ENCODE results near the gene LMO3. TPM values are rescaled to one million over a fixed set of nuclear protein-coding genes. Genes with fewer than 3 reads are reported as not detected.
"Not testable (repeated sequence)": the region's sequence is repeated elsewhere in the genome, so short reads cannot be mapped to it uniquely, and the experiment has no call there.

The LMO3 gene
- total and polyA plus RNA-seq, 2 experiments from 2014 or later = 7.9 to 15.1 TPM

DNA sequence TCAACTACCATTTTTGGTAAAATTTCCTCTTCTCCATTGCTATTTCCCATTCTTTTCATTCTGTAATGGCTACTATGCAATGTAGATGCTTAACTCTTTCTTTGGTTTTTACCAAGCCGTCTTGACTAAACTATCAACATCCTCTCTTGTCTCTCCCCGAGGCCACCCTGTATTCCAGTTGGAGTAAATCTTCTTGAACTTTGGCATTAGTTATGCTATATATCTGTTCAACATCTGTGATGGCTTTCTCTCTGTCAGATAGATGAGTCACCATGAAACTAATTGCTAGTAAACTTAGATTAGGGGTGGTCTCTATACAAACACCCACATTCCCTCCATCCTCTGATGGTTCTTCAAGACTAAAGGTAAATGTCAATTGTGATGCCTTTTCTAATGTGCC is 63.4 kb downstream of the LMO3 start:
- Mint-ChIP-seq H3K4me3 (no peak overlapping the region), H3K9me3 (peaks cover 9% of the 10 kb centered on the region), H3K36me3 (ENCODE audit: low read depth) (peaks cover 9% of the 10 kb centered on the region), H3K4me1 (no peaks in the 10 kb centered on the region), H3K27me3 (ENCODE audit: insufficient read depth, low read depth, poor library complexity) (no peaks in the 10 kb centered on the region), H3K27ac (no peak overlapping the region)
- no peak for DNase-seq (ENCODE audit: low spot score)
- Histone ChIP-seq H3K27ac (ENCODE audit: low read depth) (no peak overlapping the region), H3F3A (replicated peaks; ENCODE audit: low read depth) (no peaks in the 10 kb centered on the region), H3K36me3 (ENCODE audit: insufficient read depth) (no peaks in the 10 kb centered on the region), H4K20me1 (replicated peaks; ENCODE audit: insufficient read depth) (no peaks in the 10 kb centered on the region), H3K27me3 (ENCODE audit: insufficient read depth) (no peaks in the 10 kb centered on the region), H3K9me2 (ENCODE audit: insufficient read depth) (no peaks in the 10 kb centered on the region), H3K4me2 (no peak overlapping the region), H3K4me3 (no peak overlapping the region), H3K4me1 (ENCODE audit: insufficient read depth) (no peaks in the 10 kb centered on the region), H2AFZ (no peak overlapping the region), H3K79me2 (replicated peaks; ENCODE audit: insufficient read depth) (no peaks in the 10 kb centered on the region)
- no peak for TF ChIP-seq NANOG (IDR thresholded peaks at IDR 0.05; ENCODE audit: borderline replicate concordance)
- TF ChIP-seq EZH2phosphoT487 (IDR thresholded peaks at IDR 0.05; ENCODE audit: unreplicated experiment) = no peak
- TF ChIP-seq ZNF114 (CRISPR knock-in tag; IDR thresholded peaks at IDR 0.05) = no peak
- TF ChIP-seq CREB1 (CRISPR knock-in tag; IDR thresholded peaks at IDR 0.05; ENCODE audit: low read depth) = no peak
- TF ChIP-seq, protein P1, sequence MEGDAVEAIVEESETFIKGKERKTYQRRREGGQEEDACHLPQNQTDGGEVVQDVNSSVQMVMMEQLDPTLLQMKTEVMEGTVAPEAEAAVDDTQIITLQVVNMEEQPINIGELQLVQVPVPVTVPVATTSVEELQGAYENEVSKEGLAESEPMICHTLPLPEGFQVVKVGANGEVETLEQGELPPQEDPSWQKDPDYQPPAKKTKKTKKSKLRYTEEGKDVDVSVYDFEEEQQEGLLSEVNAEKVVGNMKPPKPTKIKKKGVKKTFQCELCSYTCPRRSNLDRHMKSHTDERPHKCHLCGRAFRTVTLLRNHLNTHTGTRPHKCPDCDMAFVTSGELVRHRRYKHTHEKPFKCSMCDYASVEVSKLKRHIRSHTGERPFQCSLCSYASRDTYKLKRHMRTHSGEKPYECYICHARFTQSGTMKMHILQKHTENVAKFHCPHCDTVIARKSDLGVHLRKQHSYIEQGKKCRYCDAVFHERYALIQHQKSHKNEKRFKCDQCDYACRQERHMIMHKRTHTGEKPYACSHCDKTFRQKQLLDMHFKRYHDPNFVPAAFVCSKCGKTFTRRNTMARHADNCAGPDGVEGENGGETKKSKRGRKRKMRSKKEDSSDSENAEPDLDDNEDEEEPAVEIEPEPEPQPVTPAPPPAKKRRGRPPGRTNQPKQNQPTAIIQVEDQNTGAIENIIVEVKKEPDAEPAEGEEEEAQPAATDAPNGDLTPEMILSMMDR (conservative IDR thresholded peaks at IDR 0.05; ENCODE audit: low read depth in 2 of 2) = no peak
- ATAC-seq = no peak

DNA sequence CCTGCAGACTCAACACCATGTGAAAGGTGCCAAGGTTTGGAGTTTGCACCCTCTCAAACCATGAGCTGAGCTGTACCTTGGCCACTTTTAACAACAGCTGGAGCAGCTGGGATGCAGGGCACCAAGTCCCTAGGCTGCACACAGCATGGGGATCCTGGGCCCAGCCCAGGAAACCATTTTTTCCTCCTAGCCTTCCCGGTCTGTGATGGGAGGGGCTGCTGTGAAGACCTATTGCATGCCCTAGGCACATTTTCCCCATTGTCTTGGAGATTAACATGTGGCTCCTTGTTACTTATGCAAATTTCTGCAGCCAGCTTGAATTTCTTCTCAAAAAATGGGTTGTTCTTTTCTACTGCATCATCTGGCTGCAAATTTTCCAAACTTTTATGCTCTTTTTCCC is 68.3 kb downstream of the LMO3 start:
- H3K36me3 ChIP-seq (ENCODE audit: insufficient read depth); H3K4me1 Mint-ChIP-seq; H3K9me2 ChIP-seq (ENCODE audit: insufficient read depth); DNase-seq (ENCODE audit: low spot score); H2AFZ ChIP-seq; H3K27me3 Mint-ChIP-seq (ENCODE audit: insufficient read depth, low read depth, poor library complexity); H3K4me3 ChIP-seq; H3K4me1 ChIP-seq (ENCODE audit: insufficient read depth); H3K27ac Mint-ChIP-seq; H3K27me3 ChIP-seq (ENCODE audit: insufficient read depth); H3F3A ChIP-seq (replicated peaks; ENCODE audit: low read depth); H3K4me2 ChIP-seq; H4K20me1 ChIP-seq (replicated peaks; ENCODE audit: insufficient read depth); H3K4me3 Mint-ChIP-seq; ATAC-seq; H3K79me2 ChIP-seq (replicated peaks; ENCODE audit: insufficient read depth); H3K27ac ChIP-seq (ENCODE audit: low read depth): not testable (repeated sequence)
- Mint-ChIP-seq H3K36me3 (ENCODE audit: low read depth) (peaks cover 25% of the 10 kb centered on the region), H3K9me3 (peaks cover 25% of the 10 kb centered on the region)

DNA sequence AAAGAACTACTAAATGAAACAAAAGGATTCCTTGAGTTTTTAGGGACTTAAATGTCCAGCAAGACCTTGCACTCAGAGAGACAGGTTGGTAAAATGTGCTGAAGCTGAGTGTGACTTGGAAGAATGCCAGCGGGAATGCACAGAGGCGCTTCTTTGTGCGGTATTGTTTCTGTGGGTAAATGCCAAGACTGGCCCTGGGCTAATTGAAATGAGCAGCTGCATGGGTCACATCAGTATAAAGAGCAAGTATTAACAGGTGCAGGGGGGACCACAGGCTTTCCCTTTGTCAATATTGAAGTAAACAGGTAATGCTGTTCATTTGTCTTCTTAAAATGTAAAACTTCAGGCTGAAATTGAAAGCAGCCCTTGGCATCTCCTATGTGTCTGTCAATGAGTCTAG is 74.3 kb downstream of the LMO3 start:
- H3K27me3 ChIP-seq (ENCODE audit: insufficient read depth) = no peaks in the 10 kb centered on the region
- no peak for DNase-seq (ENCODE audit: low spot score)
- no peak for TF ChIP-seq NANOG (IDR thresholded peaks at IDR 0.05; ENCODE audit: borderline replicate concordance)
- no peak for TF ChIP-seq EZH2phosphoT487 (IDR thresholded peaks at IDR 0.05; ENCODE audit: unreplicated experiment)
- TF ChIP-seq CREB1 (CRISPR knock-in tag; IDR thresholded peaks at IDR 0.05; ENCODE audit: low read depth) = no peak
- no peak for TF ChIP-seq JUNB (IDR thresholded peaks at IDR 0.05; ENCODE audit: unreplicated experiment)
- TF ChIP-seq, protein P2, sequence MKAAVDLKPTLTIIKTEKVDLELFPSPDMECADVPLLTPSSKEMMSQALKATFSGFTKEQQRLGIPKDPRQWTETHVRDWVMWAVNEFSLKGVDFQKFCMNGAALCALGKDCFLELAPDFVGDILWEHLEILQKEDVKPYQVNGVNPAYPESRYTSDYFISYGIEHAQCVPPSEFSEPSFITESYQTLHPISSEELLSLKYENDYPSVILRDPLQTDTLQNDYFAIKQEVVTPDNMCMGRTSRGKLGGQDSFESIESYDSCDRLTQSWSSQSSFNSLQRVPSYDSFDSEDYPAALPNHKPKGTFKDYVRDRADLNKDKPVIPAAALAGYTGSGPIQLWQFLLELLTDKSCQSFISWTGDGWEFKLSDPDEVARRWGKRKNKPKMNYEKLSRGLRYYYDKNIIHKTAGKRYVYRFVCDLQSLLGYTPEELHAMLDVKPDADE (IDR thresholded peaks at IDR 0.05) = no peak
- no peak for TF ChIP-seq EZH2 (IDR thresholded peaks at IDR 0.05; ENCODE audit: low read depth, unreplicated experiment)
- TF ChIP-seq, protein P3, sequence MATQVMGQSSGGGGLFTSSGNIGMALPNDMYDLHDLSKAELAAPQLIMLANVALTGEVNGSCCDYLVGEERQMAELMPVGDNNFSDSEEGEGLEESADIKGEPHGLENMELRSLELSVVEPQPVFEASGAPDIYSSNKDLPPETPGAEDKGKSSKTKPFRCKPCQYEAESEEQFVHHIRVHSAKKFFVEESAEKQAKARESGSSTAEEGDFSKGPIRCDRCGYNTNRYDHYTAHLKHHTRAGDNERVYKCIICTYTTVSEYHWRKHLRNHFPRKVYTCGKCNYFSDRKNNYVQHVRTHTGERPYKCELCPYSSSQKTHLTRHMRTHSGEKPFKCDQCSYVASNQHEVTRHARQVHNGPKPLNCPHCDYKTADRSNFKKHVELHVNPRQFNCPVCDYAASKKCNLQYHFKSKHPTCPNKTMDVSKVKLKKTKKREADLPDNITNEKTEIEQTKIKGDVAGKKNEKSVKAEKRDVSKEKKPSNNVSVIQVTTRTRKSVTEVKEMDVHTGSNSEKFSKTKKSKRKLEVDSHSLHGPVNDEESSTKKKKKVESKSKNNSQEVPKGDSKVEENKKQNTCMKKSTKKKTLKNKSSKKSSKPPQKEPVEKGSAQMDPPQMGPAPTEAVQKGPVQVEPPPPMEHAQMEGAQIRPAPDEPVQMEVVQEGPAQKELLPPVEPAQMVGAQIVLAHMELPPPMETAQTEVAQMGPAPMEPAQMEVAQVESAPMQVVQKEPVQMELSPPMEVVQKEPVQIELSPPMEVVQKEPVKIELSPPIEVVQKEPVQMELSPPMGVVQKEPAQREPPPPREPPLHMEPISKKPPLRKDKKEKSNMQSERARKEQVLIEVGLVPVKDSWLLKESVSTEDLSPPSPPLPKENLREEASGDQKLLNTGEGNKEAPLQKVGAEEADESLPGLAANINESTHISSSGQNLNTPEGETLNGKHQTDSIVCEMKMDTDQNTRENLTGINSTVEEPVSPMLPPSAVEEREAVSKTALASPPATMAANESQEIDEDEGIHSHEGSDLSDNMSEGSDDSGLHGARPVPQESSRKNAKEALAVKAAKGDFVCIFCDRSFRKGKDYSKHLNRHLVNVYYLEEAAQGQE (IDR thresholded peaks at IDR 0.05; ENCODE audit: unreplicated experiment) = no peak
- TF ChIP-seq, protein P1 (conservative IDR thresholded peaks at IDR 0.05; ENCODE audit: low read depth in 2 of 2) = no peak
- H3K9me2 ChIP-seq (ENCODE audit: insufficient read depth) = no peaks in the 10 kb centered on the region
- Mint-ChIP-seq H3K4me1 (0 out of 3 replicates have a peak, but pooled peaks cover 2% of the 10 kb centered on the region), H3K36me3 (ENCODE audit: low read depth) (peaks cover 10% of the 10 kb centered on the region; the same call in 2 of the 3 replicates), H3K27ac (no peak overlapping the region), H3K4me3 (no peak overlapping the region), H3K9me3 (peaks cover 9% of the 10 kb centered on the region), H3K27me3 (ENCODE audit: insufficient read depth, low read depth, poor library complexity) (peaks cover 3% of the 10 kb centered on the region)
- no peaks in the 10 kb centered on the region for H3F3A ChIP-seq (replicated peaks; ENCODE audit: low read depth)
- no peaks in the 10 kb centered on the region for H3K36me3 ChIP-seq (ENCODE audit: insufficient read depth)
- H3K4me1 ChIP-seq (ENCODE audit: insufficient read depth) = no peaks in the 10 kb centered on the region
- no peak overlapping the region for H3K4me3 ChIP-seq
- no peaks in the 10 kb centered on the region for H4K20me1 ChIP-seq (replicated peaks; ENCODE audit: insufficient read depth)
- no peak for ATAC-seq
- no peaks in the 10 kb centered on the region for H3K79me2 ChIP-seq (replicated peaks; ENCODE audit: insufficient read depth)
- no peak overlapping the region for H2AFZ ChIP-seq
- no peak overlapping the region for H3K4me2 ChIP-seq
- no peak overlapping the region for H3K27ac ChIP-seq (ENCODE audit: low read depth)
